Measurements from ENCODE around the gene CBARP.

DNA sequence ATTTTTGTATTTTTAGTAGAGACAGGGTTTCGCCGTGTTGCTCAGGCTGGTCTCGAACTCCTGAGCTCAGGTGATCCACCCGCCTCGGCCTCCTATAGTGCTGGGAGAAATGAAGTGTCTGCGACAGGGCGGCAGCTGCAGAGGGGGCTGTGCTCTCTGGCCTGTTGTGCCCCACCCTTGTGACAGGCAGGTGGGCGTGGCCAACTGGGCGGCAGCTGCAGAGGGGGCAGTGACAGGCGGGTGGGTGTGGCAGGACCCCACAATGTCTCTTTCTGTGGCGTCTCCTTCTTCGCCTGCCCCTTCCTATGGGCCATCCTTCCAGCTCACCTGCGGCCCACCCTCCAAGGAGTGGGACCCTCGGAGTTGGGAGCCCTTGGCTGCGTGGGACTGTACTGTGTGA lies 20.4 kb downstream of the CBARP start:
- TF ChIP-seq, protein P1, sequence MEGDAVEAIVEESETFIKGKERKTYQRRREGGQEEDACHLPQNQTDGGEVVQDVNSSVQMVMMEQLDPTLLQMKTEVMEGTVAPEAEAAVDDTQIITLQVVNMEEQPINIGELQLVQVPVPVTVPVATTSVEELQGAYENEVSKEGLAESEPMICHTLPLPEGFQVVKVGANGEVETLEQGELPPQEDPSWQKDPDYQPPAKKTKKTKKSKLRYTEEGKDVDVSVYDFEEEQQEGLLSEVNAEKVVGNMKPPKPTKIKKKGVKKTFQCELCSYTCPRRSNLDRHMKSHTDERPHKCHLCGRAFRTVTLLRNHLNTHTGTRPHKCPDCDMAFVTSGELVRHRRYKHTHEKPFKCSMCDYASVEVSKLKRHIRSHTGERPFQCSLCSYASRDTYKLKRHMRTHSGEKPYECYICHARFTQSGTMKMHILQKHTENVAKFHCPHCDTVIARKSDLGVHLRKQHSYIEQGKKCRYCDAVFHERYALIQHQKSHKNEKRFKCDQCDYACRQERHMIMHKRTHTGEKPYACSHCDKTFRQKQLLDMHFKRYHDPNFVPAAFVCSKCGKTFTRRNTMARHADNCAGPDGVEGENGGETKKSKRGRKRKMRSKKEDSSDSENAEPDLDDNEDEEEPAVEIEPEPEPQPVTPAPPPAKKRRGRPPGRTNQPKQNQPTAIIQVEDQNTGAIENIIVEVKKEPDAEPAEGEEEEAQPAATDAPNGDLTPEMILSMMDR (IDR thresholded peaks at IDR 0.05): no peak
- no peak for TF ChIP-seq POLR2A (IDR thresholded peaks at IDR 0.05)

Measured in right lobe of liver (tissue), 4 donors.